ENCODE data around the gene NTRK3.

NTRK3 gene

DNA sequence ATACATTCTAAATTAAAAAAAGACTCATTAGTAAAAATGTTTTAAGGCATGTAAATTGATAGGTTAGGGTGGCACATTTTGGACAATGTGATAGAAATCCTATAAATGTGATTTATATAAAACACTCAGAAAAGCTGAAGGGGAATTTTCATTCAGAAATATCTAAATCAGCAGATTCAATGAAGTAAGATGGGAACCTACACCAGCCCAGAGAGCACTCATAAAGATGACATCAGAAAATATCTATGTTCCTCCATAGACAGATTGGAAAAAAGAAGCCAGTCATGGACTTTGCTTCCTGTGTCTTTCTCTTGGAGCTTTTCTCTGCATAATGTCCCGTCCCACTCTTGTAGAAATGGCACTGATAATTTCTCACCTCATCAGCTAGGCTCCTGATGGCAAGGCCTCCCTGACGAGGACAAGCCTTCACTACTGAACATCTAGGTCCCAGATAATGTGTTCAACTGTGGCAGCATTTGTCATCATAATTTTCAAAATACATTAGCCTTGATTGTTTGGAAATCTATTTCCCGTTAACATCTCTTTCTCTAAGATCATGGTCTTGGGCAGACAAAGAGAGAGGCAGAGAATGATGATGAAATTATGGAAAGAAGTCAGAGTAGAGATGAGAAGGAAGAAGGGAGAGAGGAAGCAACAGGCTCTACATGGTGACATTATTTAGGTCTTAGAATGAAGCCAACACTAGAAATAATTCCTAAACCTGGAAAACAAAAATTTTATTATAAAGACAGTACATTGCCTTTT is 354.4 kb downstream of the NTRK3 start:
- Histone ChIP-seq H3K27ac (ENCODE audit: poor library complexity, severe bottlenecking) (no peak overlapping the region), H3K36me3 (ENCODE audit: low read depth) (no peaks in the 10 kb centered on the region), H3K4me3 (ENCODE audit: severe bottlenecking) (no peak overlapping the region), H3K4me1 (ENCODE audit: insufficient read depth, poor library complexity, severe bottlenecking) (no peaks in the 10 kb centered on the region), H3K9me3 (ENCODE audit: severe bottlenecking) (no peaks in the 10 kb centered on the region), H3K27me3 (ENCODE audit: insufficient read depth, poor library complexity, severe bottlenecking) (peaks cover 36% of the 10 kb centered on the region)
- ATAC-seq (ENCODE audit: low read depth) (no peak), DNase-seq (ENCODE audit: low spot score) (no peak)
- TF ChIP-seq, protein P1, sequence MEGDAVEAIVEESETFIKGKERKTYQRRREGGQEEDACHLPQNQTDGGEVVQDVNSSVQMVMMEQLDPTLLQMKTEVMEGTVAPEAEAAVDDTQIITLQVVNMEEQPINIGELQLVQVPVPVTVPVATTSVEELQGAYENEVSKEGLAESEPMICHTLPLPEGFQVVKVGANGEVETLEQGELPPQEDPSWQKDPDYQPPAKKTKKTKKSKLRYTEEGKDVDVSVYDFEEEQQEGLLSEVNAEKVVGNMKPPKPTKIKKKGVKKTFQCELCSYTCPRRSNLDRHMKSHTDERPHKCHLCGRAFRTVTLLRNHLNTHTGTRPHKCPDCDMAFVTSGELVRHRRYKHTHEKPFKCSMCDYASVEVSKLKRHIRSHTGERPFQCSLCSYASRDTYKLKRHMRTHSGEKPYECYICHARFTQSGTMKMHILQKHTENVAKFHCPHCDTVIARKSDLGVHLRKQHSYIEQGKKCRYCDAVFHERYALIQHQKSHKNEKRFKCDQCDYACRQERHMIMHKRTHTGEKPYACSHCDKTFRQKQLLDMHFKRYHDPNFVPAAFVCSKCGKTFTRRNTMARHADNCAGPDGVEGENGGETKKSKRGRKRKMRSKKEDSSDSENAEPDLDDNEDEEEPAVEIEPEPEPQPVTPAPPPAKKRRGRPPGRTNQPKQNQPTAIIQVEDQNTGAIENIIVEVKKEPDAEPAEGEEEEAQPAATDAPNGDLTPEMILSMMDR (IDR thresholded peaks at IDR 0.05; ENCODE audit: poor library complexity, severe bottlenecking), result no peak

DNA sequence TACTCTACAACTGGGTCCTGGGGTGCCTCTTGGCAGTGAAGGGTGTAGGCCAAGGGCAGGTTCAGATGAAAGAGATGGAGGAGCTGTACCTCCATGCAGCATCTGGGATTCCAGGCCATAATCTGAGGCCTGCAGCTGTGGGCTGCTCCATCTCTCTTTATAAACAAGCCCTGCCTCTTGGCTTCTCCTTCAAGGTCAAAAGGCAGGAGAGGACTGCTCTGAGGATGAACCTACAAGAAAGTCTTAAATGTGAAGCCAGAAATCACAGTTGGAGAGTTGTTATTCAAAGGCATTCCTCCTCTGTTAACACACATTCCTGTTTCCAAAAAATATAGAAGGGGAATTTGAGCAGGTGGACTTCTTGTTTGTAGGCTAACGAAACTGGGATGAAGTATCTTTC is 355.5 kb downstream of the NTRK3 start:
- peaks cover 25% of the 10 kb centered on the region for H3K27me3 ChIP-seq (ENCODE audit: insufficient read depth, poor library complexity, severe bottlenecking)
- TF ChIP-seq, protein P1 (IDR thresholded peaks at IDR 0.05; ENCODE audit: poor library complexity, severe bottlenecking), result no peak
- H3K4me1 ChIP-seq (ENCODE audit: insufficient read depth, poor library complexity, severe bottlenecking), result no peaks in the 10 kb centered on the region
- H3K36me3 ChIP-seq (ENCODE audit: low read depth), result no peaks in the 10 kb centered on the region
- no peak for ATAC-seq (ENCODE audit: low read depth)
- no peaks in the 10 kb centered on the region for H3K9me3 ChIP-seq (ENCODE audit: severe bottlenecking)
- no peak for DNase-seq (ENCODE audit: low spot score)
- H3K4me3 ChIP-seq (ENCODE audit: severe bottlenecking), result no peak overlapping the region
- no peak overlapping the region for H3K27ac ChIP-seq (ENCODE audit: poor library complexity, severe bottlenecking)

DNA sequence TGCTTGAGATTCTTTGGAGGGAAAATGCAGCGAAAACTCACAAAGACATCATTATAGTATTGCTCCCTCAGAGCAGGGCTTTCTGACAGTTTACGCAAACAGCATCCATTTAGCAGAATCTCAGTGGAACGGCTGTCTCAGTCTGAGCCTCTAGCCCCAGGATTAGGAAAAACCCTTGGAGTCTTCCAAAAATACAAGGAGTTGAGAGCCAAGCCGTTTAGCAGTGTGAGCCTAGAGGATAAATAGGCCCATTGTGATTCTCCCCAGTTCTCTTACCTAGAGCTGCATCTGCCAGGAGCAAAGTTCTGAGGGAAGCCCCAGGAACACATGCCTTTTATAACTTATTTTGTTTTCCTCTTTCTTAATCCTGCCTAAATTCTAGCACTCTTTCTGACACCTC is 359.6 kb downstream of the NTRK3 start:
- H3K27ac ChIP-seq (ENCODE audit: poor library complexity, severe bottlenecking), result no peak overlapping the region
- ATAC-seq (ENCODE audit: low read depth) (no peak), DNase-seq (ENCODE audit: low spot score) (no peak)
- no peaks in the 10 kb centered on the region for H3K36me3 ChIP-seq (ENCODE audit: low read depth)
- H3K4me3 ChIP-seq (ENCODE audit: severe bottlenecking), result no peak overlapping the region
- H3K4me1 ChIP-seq (ENCODE audit: insufficient read depth, poor library complexity, severe bottlenecking), result no peaks in the 10 kb centered on the region
- TF ChIP-seq, protein P1 (IDR thresholded peaks at IDR 0.05; ENCODE audit: poor library complexity, severe bottlenecking), result no peak
- H3K9me3 ChIP-seq (ENCODE audit: severe bottlenecking), result no peaks in the 10 kb centered on the region
- H3K27me3 ChIP-seq (ENCODE audit: insufficient read depth, poor library complexity, severe bottlenecking), result peaks cover 6% of the 10 kb centered on the region

DNA sequence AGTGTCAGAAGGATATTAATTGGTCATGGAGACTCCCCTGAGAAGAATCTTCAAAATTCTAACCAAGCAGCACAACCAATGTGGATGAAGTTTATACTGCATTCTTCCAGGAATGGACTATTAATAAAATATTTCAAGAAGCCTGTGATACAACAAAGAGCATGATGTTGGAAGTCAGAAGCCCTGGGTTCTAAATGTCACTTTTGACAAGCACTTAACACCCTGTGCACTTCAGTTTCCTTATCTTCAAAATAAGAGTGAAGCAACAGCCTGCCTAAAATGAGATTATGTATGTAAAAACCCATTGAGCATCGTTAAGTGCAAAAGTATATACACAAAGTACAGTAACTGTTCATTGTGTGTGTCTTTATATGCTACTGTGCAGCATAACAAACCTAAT is 369.4 kb downstream of the NTRK3 start:
- H3K4me1 ChIP-seq (ENCODE audit: insufficient read depth, poor library complexity, severe bottlenecking), result no peaks in the 10 kb centered on the region
- no peaks in the 10 kb centered on the region for H3K36me3 ChIP-seq (ENCODE audit: low read depth)
- H3K4me3 ChIP-seq (ENCODE audit: severe bottlenecking), result no peak overlapping the region
- no peak for DNase-seq (ENCODE audit: low spot score)
- no peaks in the 10 kb centered on the region for H3K9me3 ChIP-seq (ENCODE audit: severe bottlenecking)
- peaks cover 45% of the 10 kb centered on the region for H3K27me3 ChIP-seq (ENCODE audit: insufficient read depth, poor library complexity, severe bottlenecking)
- H3K27ac ChIP-seq (ENCODE audit: poor library complexity, severe bottlenecking), result no peak overlapping the region
- ATAC-seq (ENCODE audit: low read depth), result no peak
- TF ChIP-seq, protein P1 (IDR thresholded peaks at IDR 0.05; ENCODE audit: poor library complexity, severe bottlenecking), result no peak

DNA sequence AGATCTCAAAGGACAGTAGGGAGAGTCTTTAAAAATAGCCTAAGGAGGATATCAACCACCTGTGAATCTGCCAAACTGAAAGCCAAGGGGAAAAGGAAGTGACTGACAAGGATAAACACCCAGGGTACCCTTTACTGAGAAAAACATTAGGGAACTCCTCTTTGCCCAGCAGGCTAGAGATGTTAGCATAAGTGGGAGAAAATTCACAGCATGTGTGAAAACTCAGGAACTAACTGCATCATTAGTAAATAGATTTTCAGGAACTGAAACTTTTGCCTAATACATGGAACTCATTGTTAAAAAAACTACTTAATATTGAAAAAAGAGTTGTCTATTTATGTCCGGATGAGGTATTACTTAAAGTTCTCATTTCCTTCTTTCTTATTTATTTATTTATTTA is 375.5 kb downstream of the NTRK3 start:
- no peak overlapping the region for H3K4me3 ChIP-seq (ENCODE audit: severe bottlenecking)
- ATAC-seq (ENCODE audit: low read depth), result no peak

More for the DNA sequence above, 375.5 kb downstream of the NTRK3 start:
- H3K27ac ChIP-seq (ENCODE audit: poor library complexity, severe bottlenecking), result no peak overlapping the region
- H3K9me3 ChIP-seq (ENCODE audit: severe bottlenecking), result no peaks in the 10 kb centered on the region
- TF ChIP-seq, protein P1 (IDR thresholded peaks at IDR 0.05; ENCODE audit: poor library complexity, severe bottlenecking), result no peak
- peaks cover 33% of the 10 kb centered on the region for H3K27me3 ChIP-seq (ENCODE audit: insufficient read depth, poor library complexity, severe bottlenecking)
- no peaks in the 10 kb centered on the region for H3K4me1 ChIP-seq (ENCODE audit: insufficient read depth, poor library complexity, severe bottlenecking)
- DNase-seq (ENCODE audit: low spot score), result no peak
- no peaks in the 10 kb centered on the region for H3K36me3 ChIP-seq (ENCODE audit: low read depth)

All from RWPE2 (cell line).